GM12878 (cell line): ENCODE measurements around the gene MAPK1. TPM values are rescaled to one million over a fixed set of nuclear protein-coding genes. Genes with fewer than 3 reads are reported as not detected.
A peak's percentile ranks its signal among the peaks of the same experiment; 100 is the strongest.

Experiments used
- ATAC-seq: fragments of 200-7000 bp; cut with Tn5 transposase; 3 replicates; pipeline ENCODE4 v1.9.1; 2020; ENCODE audit warnings: mild to moderate bottlenecking, moderate library complexity
- BruUV-seq: library from RNA; stranded (reverse); fragments of 400-500 nt; replicated peaks from 2 replicates; lab custom pipeline; 2021; lab: Mats Ljungman, UMichigan
- CTCF ChIA-PET: fragments of 300-600 bp; sonication (Branson Sonifier 250); formaldehyde crosslinking; extraction: SDS; loops from one replicate; lab custom pipeline; 2021; ENCODE audit warnings: inconsistent platforms; lab: Yijun Ruan, JAX
- POLR2A ChIA-PET: fragments of 350-600 bp; formaldehyde crosslinking; extraction: SDS; loops from one replicate; lab custom pipeline; 2021; ENCODE audit warnings: inconsistent platforms; lab: Charles Lee
- RAD21 ChIA-PET: fragments of 300-600 bp; sonication (Branson Sonifier 250); formaldehyde crosslinking; loops from one replicate; lab custom pipeline; 2023; ENCODE audit warnings: antibody characterized with exemption; ENCODE audit not compliant: unreplicated experiment; lab: Charles Lee
- SMC1A ChIA-PET: fragments of 300-600 bp; sonication (Branson Sonifier 250); formaldehyde crosslinking; loops from one replicate; lab custom pipeline; 2023; ENCODE audit not compliant: unreplicated experiment, uncharacterized antibody; lab: Charles Lee
- DNase-seq: peaks from one replicate; pipeline ENCODE4 v3.0.0-alpha.2; 2011; ENCODE audit warnings: low read depth, low spot score
- FAIRE-seq: peaks from 3 replicates; lab custom pipeline; 2011; peaks lifted over from hg19 to GRCh38; lab: Jason Lieb, UNC
- H2AFZ ChIP-seq: 2 replicates; pipeline ENCODE4 v1.6.0; 2011; ENCODE audit warnings: low read depth, low read length, control low read depth; ENCODE audit not compliant: control insufficient read depth
- H3K27ac ChIP-seq: 2 replicates; pipeline ENCODE4 v1.5.1; 2011; ENCODE audit warnings: control low read depth; ENCODE audit not compliant: control insufficient read depth, insufficient read depth
- H3K27me3 ChIP-seq, 2 experiments: replicated peaks in 1 of 2; 2 replicates each; pipeline versions ENCODE4 v1.6.0 to v1.6.1; 2011; ENCODE audit warnings: low read length in 1 of 2; ENCODE audit not compliant: control insufficient read depth in 2 of 2, insufficient read depth in 2 of 2
- H3K36me3 ChIP-seq, 2 experiments: 2 replicates each; pipeline ENCODE4 v1.5.1; 2011; ENCODE audit warnings: low read length in 1 of 2; ENCODE audit not compliant: control insufficient read depth in 2 of 2, insufficient read depth in 2 of 2
- H3K4me1 ChIP-seq: 2 replicates; pipeline ENCODE4 v1.6.1; 2011; ENCODE audit warnings: mild to moderate bottlenecking, low read length, moderate library complexity, mixed read lengths; ENCODE audit not compliant: control insufficient read depth, insufficient read depth
- H3K4me2 ChIP-seq: 2 replicates; pipeline ENCODE4 v1.6.0; 2011; ENCODE audit warnings: control low read depth; ENCODE audit not compliant: control insufficient read depth, insufficient read depth
- H3K4me3 ChIP-seq: fragments of 200-600 bp; sonication (generic); 2 replicates; pipeline ENCODE4 v1.5.1; 2016
- H3K79me2 ChIP-seq: 2 replicates; pipeline ENCODE4 v1.6.0; 2011; ENCODE audit warnings: low read length; ENCODE audit not compliant: control insufficient read depth, insufficient read depth
- H3K9ac ChIP-seq: 2 replicates; pipeline ENCODE4 v1.8.0; 2011; ENCODE audit warnings: low read length, control low read depth, mixed read lengths; ENCODE audit not compliant: control insufficient read depth, insufficient read depth
- H3K9me3 ChIP-seq: replicated peaks from 3 replicates; pipeline ENCODE4 v1.5.1; 2011; ENCODE audit warnings: mild to moderate bottlenecking, low read length; ENCODE audit not compliant: control insufficient read depth, insufficient read depth
- H4K20me1 ChIP-seq: 2 replicates; pipeline ENCODE4 v1.6.0; 2011; ENCODE audit not compliant: control insufficient read depth, insufficient read depth
- BMI1 ChIP-seq: fragments of 450-650 bp; IDR thresholded peaks from 2 replicates; pipeline ENCODE4 v1.6.1; 2016; ENCODE audit warnings: mild to moderate bottlenecking, moderate library complexity, borderline replicate concordance
- CREB1 ChIP-seq: IDR thresholded peaks from 2 replicates; pipeline ENCODE4 v1.6.1; 2012; ENCODE audit warnings: low read depth, mild to moderate bottlenecking, inconsistent platforms
- GATAD2B ChIP-seq: fragments of 450-650 bp; conservative IDR thresholded peaks from 2 replicates; pipeline ENCODE4 v1.6.1; 2017; ENCODE audit warnings: low read depth, mild to moderate bottlenecking, moderate library complexity
- MLLT1 ChIP-seq: fragments of 450-650 bp; IDR thresholded peaks from 2 replicates; pipeline ENCODE4 v1.6.1; 2016; ENCODE audit warnings: mild to moderate bottlenecking
- MTA2 ChIP-seq: fragments of 450-650 bp; IDR thresholded peaks from 2 replicates; pipeline ENCODE4 v1.6.1; 2016; ENCODE audit warnings: low read depth, mild to moderate bottlenecking, moderate library complexity
- NKRF ChIP-seq: fragments of 450-650 bp; conservative IDR thresholded peaks from 2 replicates; pipeline ENCODE4 v1.6.1; 2017; ENCODE audit warnings: mild to moderate bottlenecking, moderate library complexity
- SIN3A ChIP-seq: IDR thresholded peaks from 2 replicates; pipeline ENCODE4 v1.6.1; 2012; ENCODE audit warnings: low read depth, low read length, improper control_type of control experiment
- ZNF207 ChIP-seq: fragments of 450-650 bp; IDR thresholded peaks from 2 replicates; pipeline ENCODE4 v1.6.1; 2014; ENCODE audit warnings: antibody characterized with exemption, mild to moderate bottlenecking, borderline replicate concordance
- ZNF274 ChIP-seq: IDR thresholded peaks from one replicate; pipeline ENCODE4 v1.8.0; 2011; ENCODE audit not compliant: insufficient read length, insufficient read depth
- ZNF384 ChIP-seq: IDR thresholded peaks from 2 replicates; pipeline ENCODE4 v1.6.1; 2012; ENCODE audit warnings: low read depth, mild to moderate bottlenecking, low read length, improper control_type of control experiment, borderline replicate concordance
- WGBS: methylation state at CpG from one replicate; pipeline ENCODE4 v1.1.6; 2016; ENCODE audit warnings: low lambda C conversion rate; ENCODE audit not compliant: insufficient replicate concordance, insufficient coverage; ENCODE audit errors: missing lambda C conversion rate; 5-methylcytosine and 5-hydroxymethylcytosine counted together
- in situ Hi-C: fragments of 300-500 bp; cut with MboI; formaldehyde crosslinking; loops from 9 replicates; pipeline ENCODE4 v1.14.3; 2018; ENCODE audit warnings: mixed read lengths
- intact Hi-C: fragments of 100-400 bp; cut with micrococcal nuclease; formaldehyde crosslinking; loops from one replicate; pipeline ENCODE4 v1.14.2; 2022; ENCODE audit not compliant: unreplicated experiment
- polyA plus RNA-seq, 11 experiments: library from polyadenylated mRNA; depleted of rRNA in 4 of 11; unstranded in 6 of 11; stranded (reverse) in 5 of 11; fragments of >200 nt; fragmentation: Nextera tagmentation in 4 of 11; fragmentation: Illumina TruSeq in 1 of 11; extraction: Ambion mirVana in 4 of 11; extraction: Trizol in 1 of 11; gene quantifications; 1 replicate in 1 of 11; 2 replicates in 10 of 11; pipeline versions ENCODE4 v1.2.1 to v1.2.3, GENCODE V29; 2011 to 2016; ENCODE audit warnings: inconsistent platforms in 2 of 11, missing spikeins in 2 of 11, low read depth in 1 of 11
- total RNA-seq, 4 experiments: library from RNA; depleted of rRNA in 3 of 4; stranded (reverse); fragments of >200 nt in 3 of 4; fragmentation: Illumina TruSeq in 1 of 4; extraction: Trizol in 1 of 4; gene quantifications; 2 replicates each; pipeline versions ENCODE4 v1.2.1 to v1.2.3, GENCODE V29; 2013 to 2021

Gene MAPK1
- total and polyA plus RNA-seq, 10 of the 15 experiments (the other 5 are each of a cell fraction or from before 2014, with no cell fraction given): 7.0 to 123 (median 58.4) TPM

- Histone ChIP-seq H3K4me1 (peaks cover 16% of the 10 kb centered on the region), H2AFZ (no peak overlapping the region), H4K20me1 (no peaks in the 10 kb centered on the region; the same call in 1 of the 2 replicates), H3K79me2 (peaks cover 23% of the 10 kb centered on the region), H3K9ac (no peak overlapping the region), H3K27ac (no peak overlapping the region; the same call in 1 of the 2 replicates), H3K9me3 (peaks cover 1% of the 10 kb centered on the region; the same call in 2 of the 3 replicates), H3K4me3 (no peak overlapping the region), H3K36me3 (no peaks in the 10 kb centered on the region; a peak in 1 of 4 replicates), H3K4me2 (peak overlapping the region; percentile 81; the same call in 1 of the 2 replicates), H3K27me3 (no peaks in the 10 kb centered on the region)
- ATAC-seq (no peak), FAIRE-seq (no peak), DNase-seq (no peak)
- intact Hi-C loops: loop anchor here (5.0 kb wide), 1 partner anchor 51 kb away; the partner anchor contains the start of gene MAPK1
- CTCF ChIA-PET: interaction anchor here (1.1 to 1.2 kb wide), 2 partner anchors 11 to 49 kb away, joined by 3 read pairs; no protein-coding TSS in a partner anchor
- 100% methylated on average over 2 of the region's 2 CpGs for WGBS
- TF ChIP-seq GATAD2B (no peak), CREB1 (no peak), MLLT1 (no peak), ZNF274 (no peak), BMI1 (no peak), ZNF207 (no peak), NKRF (no peak), SIN3A (no peak), ZNF384 (no peak), MTA2 (no peak)
- POLR2A ChIA-PET: interaction anchor here (1.2 kb wide), 1 partner anchor 53 kb away, joined by 3 read pairs; no protein-coding TSS in a partner anchor
- BruUV-seq: no TSS peak
- RAD21 ChIA-PET: interaction anchor here (1.2 kb wide), 1 partner anchor 53 kb away, joined by 3 read pairs; no protein-coding TSS in a partner anchor
- SMC1A ChIA-PET: interaction anchor here (1.2 to 1.9 kb wide), 3 partner anchors 19 to 45 kb away, joined by 3 to 4 read pairs (median 4); no protein-coding TSS in a partner anchor
- in situ Hi-C loops: no loop called here
Observed at GRCh38 chr22:21815958-21816357, 51.5 kb downstream of the MAPK1 start.
